ENCODE measurements around the gene MYL11. TPM values are rescaled to one million over a fixed set of nuclear protein-coding genes. Genes with fewer than 3 reads are reported as not detected.
"Not testable (repeated sequence)": the region's sequence is repeated elsewhere in the genome, so short reads cannot be mapped to it uniquely, and the experiment has no call there.

The MYL11 gene
- total RNA-seq, result 2.0 and 2.7 TPM in 2 replicates

DNA sequence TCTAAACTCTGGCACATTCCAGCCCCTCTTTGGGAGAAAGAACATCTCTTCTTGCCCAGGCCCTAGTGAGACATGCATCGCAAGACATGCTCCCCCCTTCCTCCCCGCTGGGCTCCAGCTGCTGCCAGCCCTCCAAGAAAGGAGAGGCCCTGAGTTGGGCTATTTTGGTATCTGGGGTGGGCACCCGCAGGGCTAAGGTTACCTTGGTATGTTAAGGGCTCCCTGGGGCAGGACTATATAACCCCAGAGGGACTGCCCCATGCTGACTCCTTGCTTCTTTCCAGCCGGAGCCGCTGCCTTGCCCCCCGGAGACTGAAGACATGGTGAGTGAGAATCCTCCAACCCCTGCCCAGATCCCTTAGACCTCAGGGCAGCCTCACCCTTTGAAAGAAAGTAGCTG is at the start of gene MYL11:
TSS of gene MYL11 (plus strand) at position 265 of the 400 bp plus-strand sequence. CDS start at position 321, 56 bp downstream.
- H3K27me3 Mint-ChIP-seq (ENCODE audit: insufficient read depth), result peaks cover 2% of the 10 kb centered on the region
- no peak for DNase-seq (ENCODE audit: low spot score)
- H3K9me3 Mint-ChIP-seq, result no peaks in the 10 kb centered on the region
- H3K4me1 Mint-ChIP-seq (ENCODE audit: low read depth), result peaks cover 33% of the 10 kb centered on the region
- intact Hi-C loops (cut with micrococcal nuclease), result loop anchor here (10.0 kb wide), 1 partner anchor 380 kb away; the partner anchor contains the start of genes HIRIP3 and INO80E
- peak within 1 kb of the TSS; percentile 30 for H3K4me3 Mint-ChIP-seq
- no peak within 1 kb of the TSS for H3K27ac Mint-ChIP-seq
- peaks cover 9% of the 10 kb centered on the region for H3K36me3 Mint-ChIP-seq (ENCODE audit: low read depth)

- intact Hi-C loops (cut with micrococcal nuclease), result loop anchor here (2.0 kb wide), 2 partner anchors 36 to 44 kb away; partner anchors contain the start of gene TBC1D10B
- DNase-seq (ENCODE audit: low spot score), result peak; percentile 89
- Mint-ChIP-seq H3K4me1 (ENCODE audit: low read depth) (peaks cover 16% of the 10 kb centered on the region), H3K27ac (peak overlapping the region; percentile 82), H3K4me3 (peak overlapping the region; percentile 95)
- not testable (repeated sequence) for H3K9me3 Mint-ChIP-seq; H3K36me3 Mint-ChIP-seq (ENCODE audit: low read depth); H3K27me3 Mint-ChIP-seq (ENCODE audit: insufficient read depth)
Measured at GRCh38 chr16:30334473-30334989, 40.1 kb upstream of the MYL11 start.

GRCh38 chr16:30335028-30335597 is 39.5 kb upstream of the MYL11 start:
- Mint-ChIP-seq H3K27ac (peak overlapping the region; percentile 85), H3K4me1 (ENCODE audit: low read depth) (peaks cover 16% of the 10 kb centered on the region), H3K4me3 (peak overlapping the region; percentile 86)
- H3K27me3 Mint-ChIP-seq (ENCODE audit: insufficient read depth); H3K9me3 Mint-ChIP-seq; H3K36me3 Mint-ChIP-seq (ENCODE audit: low read depth): not testable (repeated sequence)
- intact Hi-C loops (cut with micrococcal nuclease), result loop anchor here (1.0 to 2.0 kb wide), 3 partner anchors 20 to 44 kb away; partner anchors contain the start of genes CD2BP2 and TBC1D10B
- DNase-seq (ENCODE audit: low spot score), result peak; percentile 80

GRCh38 chr16:30335598-30336474 is 38.8 kb upstream of the MYL11 start:
- H3K4me1 Mint-ChIP-seq (ENCODE audit: low read depth), result peaks cover 16% of the 10 kb centered on the region
- DNase-seq (ENCODE audit: low spot score), result no peak
- intact Hi-C loops (cut with micrococcal nuclease), result loop anchor here (1.0 to 2.0 kb wide), 3 partner anchors 19 to 43 kb away; partner anchors contain the start of genes CD2BP2 and TBC1D10B
- H3K4me3 Mint-ChIP-seq, result peak overlapping the region; percentile 86
- H3K9me3 Mint-ChIP-seq, result no peaks in the 10 kb centered on the region
- peak overlapping the region; percentile 85 for H3K27ac Mint-ChIP-seq
- H3K27me3 Mint-ChIP-seq (ENCODE audit: insufficient read depth), result no peaks in the 10 kb centered on the region
- no peaks in the 10 kb centered on the region for H3K36me3 Mint-ChIP-seq (ENCODE audit: low read depth)

GRCh38 chr16:30337964-30338357 is 36.6 kb upstream of the MYL11 start:
- H3K27me3 Mint-ChIP-seq (ENCODE audit: insufficient read depth); intact Hi-C loops (cut with micrococcal nuclease); H3K36me3 Mint-ChIP-seq (ENCODE audit: low read depth); H3K9me3 Mint-ChIP-seq; H3K4me3 Mint-ChIP-seq; DNase-seq (ENCODE audit: low spot score); H3K27ac Mint-ChIP-seq: not testable (repeated sequence)
- H3K4me1 Mint-ChIP-seq (ENCODE audit: low read depth), result peaks cover 14% of the 10 kb centered on the region

- H3K4me1 Mint-ChIP-seq (ENCODE audit: low read depth), result peaks cover 14% of the 10 kb centered on the region
- H3K27ac Mint-ChIP-seq; H3K9me3 Mint-ChIP-seq; H3K36me3 Mint-ChIP-seq (ENCODE audit: low read depth); DNase-seq (ENCODE audit: low spot score); intact Hi-C loops (cut with micrococcal nuclease); H3K4me3 Mint-ChIP-seq; H3K27me3 Mint-ChIP-seq (ENCODE audit: insufficient read depth): not testable (repeated sequence)
Measured at GRCh38 chr16:30338715-30339114, 35.9 kb upstream of the MYL11 start.

GRCh38 chr16:30340621-30341020 is 34.0 kb upstream of the MYL11 start:
- peaks cover 11% of the 10 kb centered on the region for H3K4me1 Mint-ChIP-seq (ENCODE audit: low read depth)
- no peaks in the 10 kb centered on the region for H3K36me3 Mint-ChIP-seq (ENCODE audit: low read depth)
- H3K4me3 Mint-ChIP-seq, result no peak overlapping the region
- no peak for DNase-seq (ENCODE audit: low spot score)
- intact Hi-C loops (cut with micrococcal nuclease), result no loop called here
- no peaks in the 10 kb centered on the region for H3K9me3 Mint-ChIP-seq
- no peaks in the 10 kb centered on the region for H3K27me3 Mint-ChIP-seq (ENCODE audit: insufficient read depth)
- H3K27ac Mint-ChIP-seq, result peak overlapping the region; percentile 50

GRCh38 chr16:30341971-30342370 is 32.6 kb upstream of the MYL11 start:
- H3K27me3 Mint-ChIP-seq (ENCODE audit: insufficient read depth); H3K36me3 Mint-ChIP-seq (ENCODE audit: low read depth); H3K4me1 Mint-ChIP-seq (ENCODE audit: low read depth); intact Hi-C loops (cut with micrococcal nuclease); H3K27ac Mint-ChIP-seq; H3K9me3 Mint-ChIP-seq; DNase-seq (ENCODE audit: low spot score); H3K4me3 Mint-ChIP-seq: not testable (repeated sequence)

GRCh38 chr16:30342751-30343490 is 31.7 kb upstream of the MYL11 start:
- no peak for DNase-seq (ENCODE audit: low spot score)
- Mint-ChIP-seq H3K4me3 (no peak overlapping the region), H3K27me3 (ENCODE audit: insufficient read depth) (no peaks in the 10 kb centered on the region), H3K4me1 (ENCODE audit: low read depth) (peaks cover 5% of the 10 kb centered on the region), H3K36me3 (ENCODE audit: low read depth) (no peaks in the 10 kb centered on the region), H3K9me3 (no peaks in the 10 kb centered on the region), H3K27ac (no peak overlapping the region)
- intact Hi-C loops (cut with micrococcal nuclease), result no loop called here

GRCh38 chr16:30343491-30343820 is 31.1 kb upstream of the MYL11 start:
- DNase-seq (ENCODE audit: low spot score); H3K27ac Mint-ChIP-seq; H3K36me3 Mint-ChIP-seq (ENCODE audit: low read depth); H3K4me3 Mint-ChIP-seq; H3K4me1 Mint-ChIP-seq (ENCODE audit: low read depth); intact Hi-C loops (cut with micrococcal nuclease); H3K27me3 Mint-ChIP-seq (ENCODE audit: insufficient read depth); H3K9me3 Mint-ChIP-seq: not testable (repeated sequence)

GRCh38 chr16:30346286-30346685 is 28.3 kb upstream of the MYL11 start:
- no peak overlapping the region for H3K4me3 Mint-ChIP-seq
- peaks cover 17% of the 10 kb centered on the region for H3K36me3 Mint-ChIP-seq (ENCODE audit: low read depth)
- H3K4me1 Mint-ChIP-seq (ENCODE audit: low read depth), result peaks cover 16% of the 10 kb centered on the region
- H3K27me3 Mint-ChIP-seq (ENCODE audit: insufficient read depth), result no peaks in the 10 kb centered on the region
- intact Hi-C loops (cut with micrococcal nuclease), result no loop called here
- H3K9me3 Mint-ChIP-seq, result no peaks in the 10 kb centered on the region
- no peak for DNase-seq (ENCODE audit: low spot score)
- H3K27ac Mint-ChIP-seq, result no peak overlapping the region

DNA sequence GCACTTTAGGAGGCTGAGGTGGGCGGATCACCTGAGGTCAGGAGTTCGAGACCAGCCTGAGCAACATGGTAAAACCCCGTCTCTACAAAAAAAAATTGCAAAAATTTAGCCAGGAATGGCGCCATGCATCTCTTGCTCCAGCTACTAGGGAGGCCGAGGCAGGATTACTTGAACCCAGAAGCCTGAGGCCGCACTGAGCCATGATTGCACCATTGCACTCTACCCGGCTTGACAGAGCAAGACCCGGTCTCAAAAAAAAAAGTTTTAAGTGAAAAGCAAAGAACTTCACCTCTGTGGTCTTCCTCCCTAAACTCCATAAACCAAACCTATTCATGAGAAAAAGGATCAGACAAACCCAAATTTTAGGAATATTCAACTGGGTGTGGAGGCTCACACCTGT is 26.5 kb upstream of the MYL11 start:
- Mint-ChIP-seq H3K4me1 (ENCODE audit: low read depth) (peaks cover 28% of the 10 kb centered on the region), H3K4me3 (no peak overlapping the region), H3K9me3 (no peaks in the 10 kb centered on the region), H3K27me3 (ENCODE audit: insufficient read depth) (no peaks in the 10 kb centered on the region), H3K27ac (no peak overlapping the region), H3K36me3 (ENCODE audit: low read depth) (peaks cover 28% of the 10 kb centered on the region)
- intact Hi-C loops (cut with micrococcal nuclease), result no loop called here
- DNase-seq (ENCODE audit: low spot score), result no peak
